Peyer's patch (tissue), 4 donors: ENCODE measurements around the gene TYSND1.

Experiments used
- CTCF ChIP-seq, 6 experiments: fragments of 450-650 bp in 4 of 6; fragments of 200-600 bp in 2 of 6; sonication (generic) in 1 of 6; IDR thresholded peaks; one replicate each; pipeline ENCODE4 v1.5.1; 2017 to 2019; ENCODE audit warnings: antibody characterized with exemption in 6 of 6, mild to moderate bottlenecking in 3 of 6, moderate library complexity in 1 of 6
- POLR2A ChIP-seq, 2 donors: fragments of 450-650 bp; IDR thresholded peaks; one replicate each; pipeline ENCODE4 v1.5.1; 2017; ENCODE audit warnings: antibody characterized with exemption in 2 of 2, mild to moderate bottlenecking in 2 of 2, moderate library complexity in 2 of 2

DNA sequence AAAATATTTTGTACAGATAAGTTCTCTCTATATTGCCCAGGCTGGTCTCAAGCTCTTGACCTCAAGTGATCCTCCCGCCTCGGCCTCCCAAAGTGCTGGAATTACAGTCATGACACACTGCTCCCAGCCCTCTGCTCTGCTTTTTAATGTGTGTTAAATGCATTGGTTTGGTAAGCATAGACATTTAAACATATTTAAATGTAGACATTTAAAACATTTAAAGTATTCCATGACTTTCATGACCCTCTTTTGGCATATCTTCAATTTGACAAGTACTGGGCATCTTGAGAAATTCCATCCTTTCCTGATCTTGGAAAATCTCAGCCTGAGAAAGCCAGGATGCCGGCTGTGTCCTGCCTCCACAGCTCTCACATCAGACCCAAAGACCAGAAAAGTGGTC lies 29.0 kb upstream of the TYSND1 start:
- TF ChIP-seq POLR2A (IDR thresholded peaks at IDR 0.05) = no peak
- no peak for TF ChIP-seq CTCF (IDR thresholded peaks at IDR 0.05)
